SK-N-SH (cell line): ENCODE results near the gene RAD51B.

Experiments
- EP300 ChIP-seq, 2 experiments: IDR thresholded peaks; 2 replicates each; pipeline versions ENCODE4 v1.4.0 to v1.6.1; 2012; ENCODE audit warnings: borderline replicate concordance in 1 of 2, low read depth in 1 of 2, low read length in 1 of 2
- EZH2phosphoT487 ChIP-seq: fragments of 200-600 bp; sonication (generic); IDR thresholded peaks from 2 replicates; pipeline ENCODE4 v1.6.1; 2017; ENCODE audit warnings: low read depth, mixed run types, mild to moderate bottlenecking, antibody characterized with exemption, moderate library complexity, borderline replicate concordance
- MEF2A ChIP-seq: IDR thresholded peaks from 2 replicates; pipeline ENCODE4 v1.4.0; 2012; ENCODE audit warnings: low read depth, borderline replicate concordance
- MXI1 ChIP-seq: IDR thresholded peaks from 2 replicates; pipeline ENCODE4 v1.6.1; 2012; ENCODE audit warnings: mild to moderate bottlenecking, low read depth, low read length, improper control_type of control experiment
- YY1 ChIP-seq: IDR thresholded peaks from 2 replicates; pipeline ENCODE4 v1.4.0; 2012; ENCODE audit warnings: low read depth, mild to moderate bottlenecking
- TF ChIP-seq, protein P1 (sequence below): fragments of 200-600 bp; sonication (generic); IDR thresholded peaks from 2 replicates; pipeline ENCODE4 v1.6.1; 2017; ENCODE audit warnings: antibody characterized with exemption, mild to moderate bottlenecking, moderate library complexity
- TF ChIP-seq, protein P2 (sequence below): IDR thresholded peaks from 2 replicates; pipeline ENCODE4 v1.4.0; 2012; ENCODE audit warnings: low read depth
- TF ChIP-seq, protein P3 (sequence below): IDR thresholded peaks from 2 replicates; pipeline ENCODE4; 2012
- TF ChIP-seq, protein P4 (sequence below): IDR thresholded peaks from 2 replicates; pipeline ENCODE4 v1.4.0; 2012; ENCODE audit warnings: low read depth, borderline replicate concordance

DNA sequence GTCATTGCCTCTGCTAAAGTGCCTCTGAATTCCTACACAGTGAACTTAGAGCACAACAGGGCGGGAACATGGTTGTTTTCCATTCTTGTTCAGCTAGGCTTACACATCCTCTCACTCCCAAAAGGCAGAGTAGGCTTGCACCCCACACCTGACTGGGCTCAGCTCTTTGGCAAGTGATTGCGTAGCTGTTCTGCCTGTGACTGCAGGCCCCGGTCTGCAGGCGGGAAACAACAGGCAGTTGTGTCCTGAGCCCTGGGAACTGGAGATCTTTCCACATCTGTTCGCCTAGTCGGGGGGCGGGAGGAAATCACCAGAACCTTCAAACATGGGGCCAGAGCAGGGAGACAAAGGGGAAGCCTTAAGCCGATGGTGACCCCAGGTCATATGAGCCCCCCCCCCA, 698.6 kb downstream of the RAD51B start:
- TF ChIP-seq MEF2A: no peak
- TF ChIP-seq, protein P1, sequence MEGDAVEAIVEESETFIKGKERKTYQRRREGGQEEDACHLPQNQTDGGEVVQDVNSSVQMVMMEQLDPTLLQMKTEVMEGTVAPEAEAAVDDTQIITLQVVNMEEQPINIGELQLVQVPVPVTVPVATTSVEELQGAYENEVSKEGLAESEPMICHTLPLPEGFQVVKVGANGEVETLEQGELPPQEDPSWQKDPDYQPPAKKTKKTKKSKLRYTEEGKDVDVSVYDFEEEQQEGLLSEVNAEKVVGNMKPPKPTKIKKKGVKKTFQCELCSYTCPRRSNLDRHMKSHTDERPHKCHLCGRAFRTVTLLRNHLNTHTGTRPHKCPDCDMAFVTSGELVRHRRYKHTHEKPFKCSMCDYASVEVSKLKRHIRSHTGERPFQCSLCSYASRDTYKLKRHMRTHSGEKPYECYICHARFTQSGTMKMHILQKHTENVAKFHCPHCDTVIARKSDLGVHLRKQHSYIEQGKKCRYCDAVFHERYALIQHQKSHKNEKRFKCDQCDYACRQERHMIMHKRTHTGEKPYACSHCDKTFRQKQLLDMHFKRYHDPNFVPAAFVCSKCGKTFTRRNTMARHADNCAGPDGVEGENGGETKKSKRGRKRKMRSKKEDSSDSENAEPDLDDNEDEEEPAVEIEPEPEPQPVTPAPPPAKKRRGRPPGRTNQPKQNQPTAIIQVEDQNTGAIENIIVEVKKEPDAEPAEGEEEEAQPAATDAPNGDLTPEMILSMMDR: no peak
- no peak for TF ChIP-seq EP300 (IDR thresholded peaks at IDR 0.05; ENCODE audit: borderline replicate concordance in 1 of 2, low read depth in 1 of 2, low read length in 1 of 2)
- TF ChIP-seq, protein P2, sequence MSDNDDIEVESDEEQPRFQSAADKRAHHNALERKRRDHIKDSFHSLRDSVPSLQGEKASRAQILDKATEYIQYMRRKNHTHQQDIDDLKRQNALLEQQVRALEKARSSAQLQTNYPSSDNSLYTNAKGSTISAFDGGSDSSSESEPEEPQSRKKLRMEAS: no peak
- no peak for TF ChIP-seq YY1
- TF ChIP-seq MXI1: no peak
- TF ChIP-seq EZH2phosphoT487: no peak
- TF ChIP-seq, protein P3, sequence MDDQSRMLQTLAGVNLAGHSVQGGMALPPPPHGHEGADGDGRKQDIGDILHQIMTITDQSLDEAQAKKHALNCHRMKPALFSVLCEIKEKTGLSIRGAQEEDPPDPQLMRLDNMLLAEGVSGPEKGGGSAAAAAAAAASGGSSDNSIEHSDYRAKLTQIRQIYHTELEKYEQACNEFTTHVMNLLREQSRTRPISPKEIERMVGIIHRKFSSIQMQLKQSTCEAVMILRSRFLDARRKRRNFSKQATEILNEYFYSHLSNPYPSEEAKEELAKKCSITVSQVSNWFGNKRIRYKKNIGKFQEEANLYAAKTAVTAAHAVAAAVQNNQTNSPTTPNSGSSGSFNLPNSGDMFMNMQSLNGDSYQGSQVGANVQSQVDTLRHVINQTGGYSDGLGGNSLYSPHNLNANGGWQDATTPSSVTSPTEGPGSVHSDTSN: no peak
- TF ChIP-seq, protein P4, sequence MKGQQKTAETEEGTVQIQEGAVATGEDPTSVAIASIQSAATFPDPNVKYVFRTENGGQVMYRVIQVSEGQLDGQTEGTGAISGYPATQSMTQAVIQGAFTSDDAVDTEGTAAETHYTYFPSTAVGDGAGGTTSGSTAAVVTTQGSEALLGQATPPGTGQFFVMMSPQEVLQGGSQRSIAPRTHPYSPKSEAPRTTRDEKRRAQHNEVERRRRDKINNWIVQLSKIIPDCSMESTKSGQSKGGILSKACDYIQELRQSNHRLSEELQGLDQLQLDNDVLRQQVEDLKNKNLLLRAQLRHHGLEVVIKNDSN: no peak
